Measurements from ENCODE around the gene SLC43A3.
"Not testable (repeated sequence)": the region's sequence is repeated elsewhere in the genome, so short reads cannot be mapped to it uniquely, and the experiment has no call there.

The SLC43A3 gene

GRCh38 chr11:57363131-57364080, 63.5 kb downstream of the SLC43A3 start:
- no peaks in the 10 kb centered on the region for H3K9me3 ChIP-seq (replicated peaks in 1 of 2; ENCODE audit: control insufficient read depth in 2 of 2, insufficient read depth in 1 of 2, low read depth in 1 of 2, low read length in 2 of 2)
- no peak overlapping the region for H3K27ac ChIP-seq (replicated peaks; ENCODE audit: low read length)
- H2BK15ac ChIP-seq (ENCODE audit: low read length), result no peak overlapping the region
- H2AK5ac ChIP-seq (ENCODE audit: low read depth, low read length), result no peak overlapping the region
- H3K79me1 ChIP-seq (ENCODE audit: low read depth, low read length), result no peaks in the 10 kb centered on the region
- no peak overlapping the region for H3K4me2 ChIP-seq (ENCODE audit: insufficient read depth, low read length, poor library complexity, severe bottlenecking)
- H3K18ac ChIP-seq (ENCODE audit: low read length), result no peak overlapping the region
- H2AFZ ChIP-seq (ENCODE audit: low read length), result no peak overlapping the region
- no peak overlapping the region for H2BK12ac ChIP-seq (ENCODE audit: low read length)
- no peak overlapping the region for H3K4me3 ChIP-seq (ENCODE audit: low read length in 2 of 2)
- no peak overlapping the region for H4K8ac ChIP-seq (ENCODE audit: low read depth, low read length)
- no peak overlapping the region for H3K9ac ChIP-seq (ENCODE audit: low read depth, low read length, poor library complexity)
- H4K91ac ChIP-seq (ENCODE audit: low read depth, low read length, poor library complexity), result no peak overlapping the region
- H3K4ac ChIP-seq (ENCODE audit: low read length), result no peak overlapping the region
- H2BK120ac ChIP-seq (ENCODE audit: low read depth, low read length), result no peak overlapping the region
- WGBS, 2 donors (ENCODE audit: extremely low coverage in 2 of 2, insufficient read length in 2 of 2, insufficient replicate concordance in 1 of 2), result no CpG with 5 or more reads among the region's 7 CpGs
- no peaks in the 10 kb centered on the region for H3K36me3 ChIP-seq (replicated peaks in 1 of 2; ENCODE audit: control insufficient read depth in 2 of 2, insufficient read depth in 2 of 2, low read length in 2 of 2)
- peaks cover 10 to 13% of the 10 kb centered on the region in 2 donors for H3K4me1 ChIP-seq (ENCODE audit: control insufficient read depth in 2 of 2, insufficient read depth in 1 of 2, low read depth in 1 of 2, low read length in 2 of 2)
- no peak overlapping the region for H3K23ac ChIP-seq (ENCODE audit: low read depth, low read length, poor library complexity)
- H3K27me3 ChIP-seq (ENCODE audit: control insufficient read depth in 3 of 3, insufficient read depth in 3 of 3, low read depth in 1 of 3, low read length in 3 of 3), result peaks cover 0 to 32% (median 0%) of the 10 kb centered on the region in 3 experiments
- peak overlapping the region; percentile 7 for H2BK5ac ChIP-seq (ENCODE audit: low read length)
- no peak for DNase-seq (ENCODE audit: low spot score)
- no peak overlapping the region for H3K14ac ChIP-seq (ENCODE audit: low read length)

- Histone ChIP-seq H3K18ac (ENCODE audit: low read length) (no peak overlapping the region), H3K36me3 (replicated peaks in 1 of 2; ENCODE audit: control insufficient read depth in 2 of 2, insufficient read depth in 2 of 2, low read length in 2 of 2) (no peaks in the 10 kb centered on the region), H3K4me3 (ENCODE audit: low read length in 2 of 2) (peak overlapping the region in 1 of 2 donors; percentile 3), H2AFZ (ENCODE audit: low read length) (no peak overlapping the region), H2AK5ac (ENCODE audit: low read depth, low read length) (no peak overlapping the region), H2BK120ac (ENCODE audit: low read depth, low read length) (no peak overlapping the region), H4K91ac (ENCODE audit: low read depth, low read length, poor library complexity) (no peak overlapping the region), H3K14ac (ENCODE audit: low read length) (peak overlapping the region; percentile 40), H2BK5ac (ENCODE audit: low read length) (no peak overlapping the region), H3K4ac (ENCODE audit: low read length) (no peak overlapping the region), H3K27me3 (ENCODE audit: control insufficient read depth in 3 of 3, insufficient read depth in 3 of 3, low read depth in 1 of 3, low read length in 3 of 3) (peaks cover 0 to 36% (median 0%) of the 10 kb centered on the region in 3 experiments), H3K9me3 (replicated peaks in 1 of 2; ENCODE audit: control insufficient read depth in 2 of 2, insufficient read depth in 1 of 2, low read depth in 1 of 2, low read length in 2 of 2) (no peaks in the 10 kb centered on the region), H3K23ac (ENCODE audit: low read depth, low read length, poor library complexity) (no peak overlapping the region), H3K79me1 (ENCODE audit: low read depth, low read length) (no peaks in the 10 kb centered on the region), H4K8ac (ENCODE audit: low read depth, low read length) (no peak overlapping the region), H2BK12ac (ENCODE audit: low read length) (no peak overlapping the region), H3K9ac (ENCODE audit: low read depth, low read length, poor library complexity) (no peak overlapping the region), H3K4me2 (ENCODE audit: insufficient read depth, low read length, poor library complexity, severe bottlenecking) (no peak overlapping the region), H3K27ac (replicated peaks; ENCODE audit: low read length) (no peak overlapping the region), H3K4me1 (ENCODE audit: control insufficient read depth in 2 of 2, insufficient read depth in 1 of 2, low read depth in 1 of 2, low read length in 2 of 2) (peaks cover 10 to 13% of the 10 kb centered on the region in 2 donors), H2BK15ac (ENCODE audit: low read length) (no peak overlapping the region)
- DNase-seq (ENCODE audit: low spot score), result no peak
- no CpG with 5 or more reads among the region's 3 CpGs for WGBS, 2 donors (ENCODE audit: extremely low coverage in 2 of 2, insufficient read length in 2 of 2, insufficient replicate concordance in 1 of 2)
These were observed 65.0 kb downstream of the SLC43A3 start for GRCh38 chr11:57361926-57362325.

- not testable (repeated sequence) for H3K9ac ChIP-seq (ENCODE audit: low read depth, low read length, poor library complexity); H2BK12ac ChIP-seq (ENCODE audit: low read length); H3K18ac ChIP-seq (ENCODE audit: low read length); H3K4me2 ChIP-seq (ENCODE audit: insufficient read depth, low read length, poor library complexity, severe bottlenecking); DNase-seq (ENCODE audit: low spot score); H3K79me1 ChIP-seq (ENCODE audit: low read depth, low read length); H4K8ac ChIP-seq (ENCODE audit: low read depth, low read length); H3K14ac ChIP-seq (ENCODE audit: low read length); H2AK5ac ChIP-seq (ENCODE audit: low read depth, low read length); H2BK15ac ChIP-seq (ENCODE audit: low read length); H3K4ac ChIP-seq (ENCODE audit: low read length); H2AFZ ChIP-seq (ENCODE audit: low read length); H3K9me3 ChIP-seq (replicated peaks in 1 of 2; ENCODE audit: control insufficient read depth in 2 of 2, insufficient read depth in 1 of 2, low read depth in 1 of 2, low read length in 2 of 2); H2BK5ac ChIP-seq (ENCODE audit: low read length); H3K4me3 ChIP-seq (ENCODE audit: low read length in 2 of 2); H3K36me3 ChIP-seq (replicated peaks in 1 of 2; ENCODE audit: control insufficient read depth in 2 of 2, insufficient read depth in 2 of 2, low read length in 2 of 2); H3K27ac ChIP-seq (replicated peaks; ENCODE audit: low read length); H2BK120ac ChIP-seq (ENCODE audit: low read depth, low read length); H4K91ac ChIP-seq (ENCODE audit: low read depth, low read length, poor library complexity); H3K23ac ChIP-seq (ENCODE audit: low read depth, low read length, poor library complexity)
- Histone ChIP-seq H3K4me1 (ENCODE audit: control insufficient read depth in 2 of 2, insufficient read depth in 1 of 2, low read depth in 1 of 2, low read length in 2 of 2) (peaks cover 10 to 13% of the 10 kb centered on the region in 2 donors), H3K27me3 (ENCODE audit: control insufficient read depth in 3 of 3, insufficient read depth in 3 of 3, low read depth in 1 of 3, low read length in 3 of 3) (peaks cover 0 to 36% (median 0%) of the 10 kb centered on the region in 3 experiments)
These were observed 65.5 kb downstream of the SLC43A3 start for GRCh38 chr11:57361420-57361819.

- no CpG with 5 or more reads among the region's 8 CpGs for WGBS, 2 donors (ENCODE audit: extremely low coverage in 2 of 2, insufficient read length in 2 of 2, insufficient replicate concordance in 1 of 2)
- no peak overlapping the region for H3K14ac ChIP-seq (ENCODE audit: low read length)
- no peak overlapping the region for H2AFZ ChIP-seq (ENCODE audit: low read length)
- H2BK5ac ChIP-seq (ENCODE audit: low read length), result no peak overlapping the region
- H3K4me1 ChIP-seq (ENCODE audit: control insufficient read depth in 2 of 2, insufficient read depth in 1 of 2, low read depth in 1 of 2, low read length in 2 of 2), result peaks cover 10% of the 10 kb centered on the region in 2 donors
- H2AK5ac ChIP-seq (ENCODE audit: low read depth, low read length), result no peak overlapping the region
- no peak overlapping the region for H3K9ac ChIP-seq (ENCODE audit: low read depth, low read length, poor library complexity)
- no peak overlapping the region for H2BK120ac ChIP-seq (ENCODE audit: low read depth, low read length)
- H3K23ac ChIP-seq (ENCODE audit: low read depth, low read length, poor library complexity), result no peak overlapping the region
- H2BK15ac ChIP-seq (ENCODE audit: low read length), result no peak overlapping the region
- no peak overlapping the region for H2BK12ac ChIP-seq (ENCODE audit: low read length)
- H3K36me3 ChIP-seq (replicated peaks in 1 of 2; ENCODE audit: control insufficient read depth in 2 of 2, insufficient read depth in 2 of 2, low read length in 2 of 2), result no peaks in the 10 kb centered on the region
- no peak overlapping the region for H4K91ac ChIP-seq (ENCODE audit: low read depth, low read length, poor library complexity)
- no peak overlapping the region for H4K8ac ChIP-seq (ENCODE audit: low read depth, low read length)
- H3K27ac ChIP-seq (replicated peaks; ENCODE audit: low read length), result no peak overlapping the region
- no peaks in the 10 kb centered on the region for H3K9me3 ChIP-seq (replicated peaks in 1 of 2; ENCODE audit: control insufficient read depth in 2 of 2, insufficient read depth in 1 of 2, low read depth in 1 of 2, low read length in 2 of 2)
- no peaks in the 10 kb centered on the region for H3K79me1 ChIP-seq (ENCODE audit: low read depth, low read length)
- H3K18ac ChIP-seq (ENCODE audit: low read length), result no peak overlapping the region
- no peak overlapping the region for H3K4ac ChIP-seq (ENCODE audit: low read length)
- H3K27me3 ChIP-seq (ENCODE audit: control insufficient read depth in 3 of 3, insufficient read depth in 3 of 3, low read depth in 1 of 3, low read length in 3 of 3), result peaks cover 0 to 32% (median 0%) of the 10 kb centered on the region in 3 experiments
- no peak overlapping the region for H3K4me3 ChIP-seq (ENCODE audit: low read length in 2 of 2)
- no peak overlapping the region for H3K4me2 ChIP-seq (ENCODE audit: insufficient read depth, low read length, poor library complexity, severe bottlenecking)
- DNase-seq (ENCODE audit: low spot score), result no peak
These were observed 65.9 kb downstream of the SLC43A3 start for GRCh38 chr11:57360991-57361390.
